GM18520 (cell line): ENCODE results near the gene CACFD1.

Experiments used
- ATAC-seq: cut with Tn5 transposase; IDR thresholded peaks from one replicate; pipeline ENCODE4 v1.9.1; 2021; ENCODE audit not compliant: unreplicated experiment

The CACFD1 gene

GRCh38 chr9:133459476-133460404, at the start of gene CACFD1:
CACFD1 (plus strand) TSS chr9:133459978; CDS start chr9:133460067, 89 bp downstream.
- peak; percentile 57 for ATAC-seq

- no peak for ATAC-seq
These were observed 44.6 kb upstream of the CACFD1 start for GRCh38 chr9:133415170-133415569.

DNA sequence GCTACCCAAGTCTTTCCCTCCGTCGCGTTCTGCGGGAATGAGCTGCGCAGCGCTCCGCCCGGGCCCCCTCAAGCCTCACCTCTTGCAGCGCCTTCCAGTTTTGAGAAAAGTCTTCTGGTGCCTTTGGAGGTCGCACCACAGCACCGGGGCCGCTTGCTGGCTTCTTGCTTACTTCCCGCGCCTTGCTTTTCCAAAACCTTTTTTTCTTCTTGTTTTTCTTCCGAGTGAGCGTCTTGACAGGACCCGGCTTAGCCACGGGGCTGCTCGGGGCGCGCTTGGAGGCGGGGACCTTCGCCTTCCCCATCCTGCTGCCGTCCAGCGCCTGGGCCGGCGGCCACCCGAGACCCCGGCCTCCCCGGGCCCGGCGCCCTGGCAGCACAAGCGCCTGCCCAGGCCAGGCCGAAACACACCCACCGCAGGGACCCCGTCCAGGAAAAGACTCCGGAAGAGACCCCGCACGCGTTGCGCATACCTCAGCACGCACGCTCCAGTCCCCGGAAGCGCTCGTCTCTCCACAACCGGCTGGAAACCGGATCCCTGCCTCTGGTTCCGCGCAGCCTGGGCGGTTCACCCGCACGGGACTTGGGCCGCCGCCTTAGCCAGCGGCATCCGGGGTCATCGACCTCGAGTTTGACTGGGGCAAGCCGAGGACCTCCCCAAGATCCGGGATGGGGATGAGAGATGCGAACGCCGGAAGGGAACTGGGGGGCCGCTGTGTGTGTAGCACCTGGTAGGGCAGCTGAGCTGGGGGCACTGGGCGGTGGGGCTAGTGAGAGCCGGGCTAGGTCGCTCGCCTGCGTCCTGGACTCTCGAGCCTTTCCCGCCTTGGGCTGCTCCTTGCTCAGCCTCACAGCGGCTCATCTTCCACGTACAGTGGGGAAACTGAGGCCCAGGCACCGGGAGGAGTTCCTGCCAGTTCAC, 42.0 kb upstream of the CACFD1 start, which contains the start of gene REXO4:
Gene REXO4 (minus strand): TSS at position 470 of the 921 bp plus-strand sequence. CDS start 166 bp downstream, at position 304.
- peak; percentile 59 for ATAC-seq

- ATAC-seq = no peak
These were observed 40.8 kb upstream of the CACFD1 start for GRCh38 chr9:133419005-133419404.

- no peak for ATAC-seq
These were observed 39.4 kb upstream of the CACFD1 start for GRCh38 chr9:133420392-133420827.

GRCh38 chr9:133421615-133422542, 37.9 kb upstream of the CACFD1 start, which contains the start of gene ADAMTS13:
ADAMTS13 (plus strand) TSS chr9:133422367; CDS start chr9:133422444, 77 bp downstream.
- peak; percentile 28 for ATAC-seq

GRCh38 chr9:133423216-133423615, 36.6 kb upstream of the CACFD1 start:
- ATAC-seq = no peak

GRCh38 chr9:133424187-133424586, 35.6 kb upstream of the CACFD1 start:
- ATAC-seq = no peak

- no peak for ATAC-seq
These were observed 34.6 kb upstream of the CACFD1 start for GRCh38 chr9:133425049-133425632.

DNA sequence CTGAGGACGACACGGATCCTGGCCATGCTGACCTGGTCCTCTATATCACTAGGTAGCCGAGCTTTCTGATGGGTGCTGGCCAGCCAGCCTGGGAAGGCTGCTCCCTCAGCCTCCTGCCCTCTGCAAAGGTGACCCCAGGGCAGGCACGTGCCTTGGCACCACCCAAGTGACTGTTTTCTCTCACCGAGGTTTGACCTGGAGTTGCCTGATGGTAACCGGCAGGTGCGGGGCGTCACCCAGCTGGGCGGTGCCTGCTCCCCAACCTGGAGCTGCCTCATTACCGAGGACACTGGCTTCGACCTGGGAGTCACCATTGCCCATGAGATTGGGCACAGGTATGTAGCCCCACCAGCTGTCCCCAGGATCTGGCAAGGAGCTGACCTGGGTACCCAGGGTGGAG, 33.8 kb upstream of the CACFD1 start:
- no peak for ATAC-seq

GRCh38 chr9:133427658-133428348, 32.0 kb upstream of the CACFD1 start:
- no peak for ATAC-seq

DNA sequence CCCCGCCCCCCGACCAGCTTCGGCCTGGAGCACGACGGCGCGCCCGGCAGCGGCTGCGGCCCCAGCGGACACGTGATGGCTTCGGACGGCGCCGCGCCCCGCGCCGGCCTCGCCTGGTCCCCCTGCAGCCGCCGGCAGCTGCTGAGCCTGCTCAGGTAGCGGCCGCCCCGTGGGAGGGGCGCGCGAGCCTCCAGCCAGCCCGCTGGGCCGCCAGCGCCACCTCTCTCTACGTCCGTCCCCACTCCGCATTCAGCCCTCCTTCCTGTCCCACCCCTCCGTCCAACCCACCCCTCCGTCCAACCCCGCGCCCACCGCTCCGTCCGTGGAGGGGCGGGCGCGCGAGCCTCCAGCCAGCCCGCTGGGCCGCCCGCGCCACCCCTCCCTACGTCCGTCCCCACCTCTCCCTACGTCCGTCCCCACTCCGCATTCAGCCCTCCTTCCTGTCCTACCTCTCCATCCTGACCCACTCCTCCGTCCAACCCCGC, 31.1 kb upstream of the CACFD1 start:
- no peak for ATAC-seq

DNA sequence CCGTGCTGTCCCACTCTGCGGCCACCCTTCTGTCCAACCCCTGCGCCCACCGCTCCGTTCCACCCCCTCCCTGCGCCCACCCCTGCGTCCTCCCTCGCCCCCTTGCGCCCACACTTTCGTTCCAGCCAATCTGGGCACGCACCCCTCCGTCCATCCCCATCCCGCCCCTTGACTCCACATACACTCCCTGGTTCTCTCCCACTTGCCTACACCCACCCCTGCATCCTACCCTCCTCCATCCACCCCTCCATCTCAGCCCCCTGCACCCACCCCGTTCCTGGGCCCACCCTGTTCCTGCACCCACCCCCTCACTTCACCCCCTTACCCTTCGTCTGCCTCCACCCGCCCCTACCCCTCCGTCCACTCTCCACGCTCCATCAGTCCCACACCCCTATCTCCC, 30.6 kb upstream of the CACFD1 start:
- ATAC-seq = no peak

GRCh38 chr9:133429641-133430161, 30.1 kb upstream of the CACFD1 start:
- no peak for ATAC-seq

GRCh38 chr9:133430244-133430643, 29.5 kb upstream of the CACFD1 start:
- no peak for ATAC-seq

DNA sequence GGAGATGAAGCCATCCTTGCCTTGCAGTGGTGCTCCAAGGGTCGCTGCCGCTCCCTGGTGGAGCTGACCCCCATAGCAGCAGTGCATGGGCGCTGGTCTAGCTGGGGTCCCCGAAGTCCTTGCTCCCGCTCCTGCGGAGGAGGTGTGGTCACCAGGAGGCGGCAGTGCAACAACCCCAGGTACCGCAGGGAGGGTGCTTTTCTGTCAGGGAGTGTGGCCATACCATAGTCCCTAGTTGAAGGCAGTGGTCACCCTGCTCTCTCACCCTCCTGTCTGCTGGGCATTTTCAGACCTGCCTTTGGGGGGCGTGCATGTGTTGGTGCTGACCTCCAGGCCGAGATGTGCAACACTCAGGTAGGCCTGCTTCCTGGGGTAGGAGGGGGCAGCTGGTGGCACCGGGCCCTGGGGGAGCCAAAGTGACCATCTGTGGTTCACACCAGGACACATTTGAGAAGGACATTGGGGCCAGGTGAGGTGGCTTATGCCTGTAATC, 26.4 kb upstream of the CACFD1 start:
- no peak for ATAC-seq

DNA sequence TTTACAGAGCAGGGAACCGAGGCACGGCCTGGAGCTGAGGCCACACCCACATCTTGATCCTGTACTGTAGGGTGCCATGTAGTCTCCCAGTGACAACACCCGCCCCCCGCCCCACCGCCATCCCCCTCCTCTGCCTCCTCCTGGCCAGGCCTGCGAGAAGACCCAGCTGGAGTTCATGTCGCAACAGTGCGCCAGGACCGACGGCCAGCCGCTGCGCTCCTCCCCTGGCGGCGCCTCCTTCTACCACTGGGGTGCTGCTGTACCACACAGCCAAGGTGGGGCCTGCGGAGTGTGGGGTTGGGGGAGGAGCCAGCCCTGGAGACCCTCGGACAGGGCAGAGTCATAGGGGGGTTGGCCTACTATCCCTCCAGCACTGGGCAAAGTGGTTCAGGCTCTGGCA, 23.1 kb upstream of the CACFD1 start:
- ATAC-seq = no peak

DNA sequence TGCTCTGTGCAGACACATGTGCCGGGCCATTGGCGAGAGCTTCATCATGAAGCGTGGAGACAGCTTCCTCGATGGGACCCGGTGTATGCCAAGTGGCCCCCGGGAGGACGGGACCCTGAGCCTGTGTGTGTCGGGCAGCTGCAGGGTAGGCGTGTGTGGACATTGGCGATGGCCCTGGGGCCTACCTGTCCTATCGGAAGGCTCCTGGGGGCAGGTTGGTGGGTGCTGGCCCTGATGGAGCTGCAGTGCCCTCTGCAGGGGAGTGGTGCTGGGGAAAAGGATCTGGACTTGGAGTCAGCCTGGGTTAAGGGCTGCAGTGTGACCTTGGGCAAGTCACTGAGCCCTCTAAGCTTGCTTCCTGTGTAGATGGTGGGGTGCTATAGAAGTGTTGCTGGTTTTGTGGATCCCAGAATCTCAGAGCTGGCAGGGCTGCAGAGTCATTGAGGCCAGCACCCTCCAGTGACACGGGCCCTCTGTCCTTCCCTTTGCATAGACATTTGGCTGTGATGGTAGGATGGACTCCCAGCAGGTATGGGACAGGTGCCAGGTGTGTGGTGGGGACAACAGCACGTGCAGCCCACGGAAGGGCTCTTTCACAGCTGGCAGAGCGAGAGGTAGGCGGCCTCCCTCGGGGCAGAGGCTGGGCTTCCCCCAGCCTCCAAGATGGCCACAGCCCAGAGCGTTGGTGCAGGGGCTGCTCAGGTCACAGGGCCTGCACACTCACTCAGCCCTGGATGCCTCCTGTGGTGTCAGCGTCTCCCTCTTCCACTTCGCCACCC, 21.8 kb upstream of the CACFD1 start:
- ATAC-seq = no peak
